SU-DHL-6 (cell line): ENCODE measurements around the gene SEC62.

Experiments
- H2AFZ ChIP-seq: fragments of 200-600 bp; sonication (generic); 2 replicates; pipeline ENCODE4 v1.6.1; 2014; ENCODE audit warnings: low read depth, mild to moderate bottlenecking, moderate library complexity, mixed read lengths, antibody characterized with exemption, low read length; ENCODE audit not compliant: severe bottlenecking
- H3F3A ChIP-seq: fragments of 200-600 bp; shearing (Covaris generic); 2 replicates; pipeline ENCODE4 v1.6.0; 2016; ENCODE audit warnings: antibody characterized with exemption, mild to moderate bottlenecking; ENCODE audit not compliant: insufficient read depth
- H3K27ac ChIP-seq: fragments of 200-600 bp; sonication (generic); 2 replicates; pipeline ENCODE4 v1.5.1; 2016; ENCODE audit warnings: low read depth, mild to moderate bottlenecking, low read length, moderate library complexity, mixed read lengths
- H3K27me3 ChIP-seq: fragments of 200-600 bp; sonication (generic), shearing (Covaris generic); 2 replicates; pipeline ENCODE4 v1.6.0; 2014; ENCODE audit warnings: mild to moderate bottlenecking, low read length
- H3K36me3 ChIP-seq: fragments of 200-600 bp; sonication (generic); 2 replicates; pipeline ENCODE4 v1.6.1; 2014; ENCODE audit warnings: mild to moderate bottlenecking, low read length, mixed read lengths
- H3K4me2 ChIP-seq: fragments of 300-600, 200-600 bp; shearing (Covaris generic), sonication (generic); 2 replicates; pipeline ENCODE4 v1.6.0; 2014; ENCODE audit warnings: low read length, low read depth, mild to moderate bottlenecking; ENCODE audit not compliant: poor library complexity, severe bottlenecking
- H3K4me3 ChIP-seq: fragments of 200-600 bp; sonication (generic); 2 replicates; pipeline ENCODE4 v1.5.1; 2014; ENCODE audit warnings: antibody characterized with exemption, low read length, mild to moderate bottlenecking, mixed read lengths; ENCODE audit not compliant: insufficient read depth, poor library complexity, severe bottlenecking
- H3K79me2 ChIP-seq: fragments of 200-600 bp; sonication (generic); 2 replicates; pipeline ENCODE4 v1.6.1; 2014; ENCODE audit warnings: mild to moderate bottlenecking, low read length, moderate library complexity; ENCODE audit not compliant: insufficient read depth
- H3K9ac ChIP-seq: fragments of 200-600 bp; sonication (generic); 2 replicates; pipeline ENCODE4 v1.7.0; 2014; ENCODE audit warnings: mild to moderate bottlenecking, low read length
- H3K9me2 ChIP-seq: fragments of 200-600 bp; sonication (generic); replicated peaks from 2 replicates; pipeline ENCODE4 v1.6.1; 2014; ENCODE audit warnings: low read length; ENCODE audit not compliant: insufficient read depth
- H3K9me3 ChIP-seq: fragments of 200-600 bp; sonication (generic); 2 replicates; pipeline ENCODE4 v1.6.1; 2014; ENCODE audit warnings: low read length, mixed read lengths; ENCODE audit not compliant: insufficient read depth
- H4K20me1 ChIP-seq: fragments of 200-600 bp; sonication (generic); 2 replicates; pipeline ENCODE4 v1.6.1; 2014; ENCODE audit warnings: low read depth, mild to moderate bottlenecking, antibody characterized with exemption, low read length, moderate library complexity, mixed read lengths
- CTCF ChIP-seq: fragments of 200-600 bp; sonication (generic); IDR thresholded peaks from one replicate; pipeline ENCODE4 v1.5.1; 2017; ENCODE audit warnings: antibody characterized with exemption, mild to moderate bottlenecking, low read length, moderate library complexity; ENCODE audit not compliant: insufficient read depth, poor library complexity, severe bottlenecking
- EZH2phosphoT487 ChIP-seq: fragments of 200-600 bp; sonication (generic), shearing (Covaris generic); conservative IDR thresholded peaks from 2 replicates; pipeline ENCODE4 v1.6.1; 2018; ENCODE audit warnings: mild to moderate bottlenecking, antibody characterized with exemption, low read length, moderate library complexity, mixed read lengths

The SEC62 gene

DNA sequence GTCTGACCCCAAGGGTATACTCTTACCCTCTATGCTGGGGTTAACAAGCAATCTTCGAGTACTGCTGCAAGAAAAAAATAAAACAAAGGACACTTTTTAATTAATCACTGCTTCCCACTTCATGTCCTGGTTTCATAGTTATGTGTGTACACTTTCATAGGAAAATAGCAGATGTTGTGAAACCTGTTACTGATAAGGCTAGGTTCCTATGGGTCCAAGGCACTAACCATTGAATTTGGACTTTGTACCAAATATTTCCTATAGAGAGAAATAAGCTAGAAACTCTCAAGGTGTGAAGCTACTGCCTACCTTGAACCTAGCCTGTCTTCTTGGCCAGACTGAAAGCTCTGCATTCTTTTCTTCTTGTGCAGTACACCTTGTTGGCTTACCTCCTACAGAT is 56.6 kb downstream of the SEC62 start:
- Histone ChIP-seq H3K4me3 (no peak overlapping the region), H3K9me2 (no peaks in the 10 kb centered on the region), H3K9me3 (no peaks in the 10 kb centered on the region), H3F3A (no peaks in the 10 kb centered on the region), H3K36me3 (no peaks in the 10 kb centered on the region), H4K20me1 (no peaks in the 10 kb centered on the region), H2AFZ (no peak overlapping the region), H3K27ac (no peak overlapping the region), H3K4me2 (no peak overlapping the region), H3K27me3 (no peaks in the 10 kb centered on the region), H3K79me2 (no peaks in the 10 kb centered on the region), H3K9ac (no peak overlapping the region)
- TF ChIP-seq EZH2phosphoT487: no peak

DNA sequence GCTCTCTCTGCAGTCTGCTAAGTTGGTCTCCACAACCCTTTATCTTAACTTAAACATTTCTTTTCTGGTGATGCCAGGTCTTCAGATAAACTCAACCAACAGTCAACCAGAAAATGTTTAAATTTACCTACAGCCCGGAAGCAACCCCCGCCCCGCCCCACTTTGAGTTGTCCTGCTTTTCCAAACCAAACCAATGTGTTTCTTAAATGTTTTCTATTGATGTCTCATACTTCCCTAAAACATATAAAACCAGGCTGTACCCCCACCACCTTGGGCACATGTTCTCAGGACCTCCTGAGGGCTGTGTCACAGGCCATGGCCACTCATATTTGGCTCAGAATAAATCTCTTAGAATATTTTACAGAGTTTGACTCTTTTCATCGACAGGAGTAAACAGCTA is 58.0 kb downstream of the SEC62 start:
- Histone ChIP-seq H2AFZ (no peak overlapping the region), H3K79me2 (no peaks in the 10 kb centered on the region), H3K9me3 (no peaks in the 10 kb centered on the region), H3K9me2 (no peaks in the 10 kb centered on the region), H3K36me3 (no peaks in the 10 kb centered on the region), H3K4me3 (no peak overlapping the region), H3K27me3 (no peaks in the 10 kb centered on the region), H4K20me1 (no peaks in the 10 kb centered on the region), H3K9ac (no peak overlapping the region), H3K4me2 (no peak overlapping the region), H3F3A (no peaks in the 10 kb centered on the region), H3K27ac (no peak overlapping the region)
- TF ChIP-seq CTCF: no peak
- TF ChIP-seq EZH2phosphoT487: no peak

DNA sequence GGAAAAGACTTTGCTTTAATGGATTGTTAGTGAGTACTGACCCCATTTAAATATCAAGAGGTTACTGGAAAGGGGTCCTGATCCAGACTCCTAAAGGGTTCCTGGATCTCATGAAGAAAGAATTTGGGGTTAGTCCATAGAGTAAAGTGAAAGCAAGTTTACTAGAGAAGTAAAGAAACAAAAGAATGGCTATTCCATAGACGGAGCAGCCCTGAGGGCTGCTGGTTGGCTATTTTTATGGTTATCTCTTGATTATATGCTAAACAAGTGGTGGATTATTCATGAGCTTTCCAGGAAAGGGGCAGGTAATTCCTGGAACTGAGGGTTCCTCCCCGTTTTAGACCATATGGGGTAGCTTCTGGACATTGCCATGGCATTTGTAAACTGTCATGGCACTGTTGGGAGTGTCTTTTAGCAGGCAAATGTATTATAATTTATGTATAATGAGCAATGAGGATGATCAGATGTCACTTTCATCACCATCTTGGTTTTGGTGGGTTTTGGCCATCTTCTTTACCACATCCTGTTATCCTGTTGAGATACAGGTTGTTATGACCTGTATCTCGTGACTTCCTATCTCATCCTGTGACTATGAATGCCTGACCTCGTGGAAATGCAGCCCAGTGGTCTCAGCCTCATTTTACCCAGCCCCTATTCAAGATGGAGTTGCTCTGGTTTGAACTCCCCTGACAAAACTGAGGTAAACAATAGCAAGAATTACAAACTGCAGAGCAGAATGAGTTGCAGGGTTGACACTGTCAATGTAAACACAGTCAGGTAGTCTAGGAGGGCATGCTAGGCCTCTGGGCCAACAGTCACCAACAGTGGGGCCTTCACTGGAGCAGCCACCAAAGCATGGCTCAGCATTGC is 60.9 kb downstream of the SEC62 start:
- H3K36me3 ChIP-seq: no peaks in the 10 kb centered on the region
- H4K20me1 ChIP-seq: no peaks in the 10 kb centered on the region
- no peak overlapping the region for H3K4me3 ChIP-seq
- H3K9me3 ChIP-seq: no peaks in the 10 kb centered on the region
- no peaks in the 10 kb centered on the region for H3F3A ChIP-seq
- no peak overlapping the region for H3K9ac ChIP-seq
- no peaks in the 10 kb centered on the region for H3K27me3 ChIP-seq
- no peaks in the 10 kb centered on the region for H3K9me2 ChIP-seq
- H2AFZ ChIP-seq: no peak overlapping the region
- no peak overlapping the region for H3K4me2 ChIP-seq
- no peaks in the 10 kb centered on the region for H3K79me2 ChIP-seq
- TF ChIP-seq EZH2phosphoT487 (no peak), CTCF (no peak)
- no peak overlapping the region for H3K27ac ChIP-seq

- H3K27ac ChIP-seq: no peak overlapping the region
- H4K20me1 ChIP-seq: no peaks in the 10 kb centered on the region
- H2AFZ ChIP-seq: no peak overlapping the region
- TF ChIP-seq EZH2phosphoT487: no peak
- TF ChIP-seq CTCF: no peak
- H3K9ac ChIP-seq: no peak overlapping the region
- no peaks in the 10 kb centered on the region for H3K9me2 ChIP-seq
- no peaks in the 10 kb centered on the region for H3K79me2 ChIP-seq
- no peaks in the 10 kb centered on the region for H3K9me3 ChIP-seq
- H3F3A ChIP-seq: no peaks in the 10 kb centered on the region; the same call in 1 of the 2 replicates
- H3K4me2 ChIP-seq: no peak overlapping the region
- H3K36me3 ChIP-seq: no peaks in the 10 kb centered on the region
- no peak overlapping the region for H3K4me3 ChIP-seq
- no peaks in the 10 kb centered on the region for H3K27me3 ChIP-seq
Observed at GRCh38 chr3:170033489-170033888, 66.9 kb downstream of the SEC62 start.
